Fibroblast of villous mesenchyme (primary cell): ENCODE measurements around the gene DIAPH2. TPM values are rescaled to one million over a fixed set of nuclear protein-coding genes. Genes with fewer than 3 reads are reported as not detected.
A peak's percentile ranks its signal among the peaks of the same experiment; 100 is the strongest.

Source experiments
- DNase-seq: peaks from one replicate; pipeline ENCODE4 v3.0.0-alpha.2; 2010; ENCODE audit warnings: low read depth
- H3K4me3 ChIP-seq: 2 replicates; pipeline ENCODE4 v1.5.1; 2011; ENCODE audit warnings: low read depth, mild to moderate bottlenecking, low read length
- CTCF ChIP-seq: IDR thresholded peaks from 2 replicates; pipeline ENCODE4 v1.5.1; 2012; ENCODE audit warnings: low read depth, mild to moderate bottlenecking, low read length; ENCODE audit not compliant: insufficient read depth
- total RNA-seq: library from RNA; depleted of rRNA; stranded (reverse); fragments of >200 nt; gene quantifications from 2 replicates; pipeline ENCODE4 v1.2.3, GENCODE V29; 2012

DIAPH2 gene
- total RNA-seq, 1 donor, result 15.5 TPM

GRCh38 chrX:97387004-97387403 is 702.4 kb downstream of the DIAPH2 start:
- H3K4me3 ChIP-seq, result no peak overlapping the region
- no peak for TF ChIP-seq CTCF
- DNase-seq, result no peak

GRCh38 chrX:97389761-97390192 is 705.1 kb downstream of the DIAPH2 start:
- H3K4me3 ChIP-seq, result no peak overlapping the region
- DNase-seq, result peak; percentile 75
- TF ChIP-seq CTCF, result no peak

GRCh38 chrX:97397371-97397770 is 712.7 kb downstream of the DIAPH2 start:
- no peak overlapping the region for H3K4me3 ChIP-seq
- TF ChIP-seq CTCF, result no peak
- DNase-seq, result peak; percentile 91

GRCh38 chrX:97398030-97398551 is 713.4 kb downstream of the DIAPH2 start:
- peak; percentile 88 for DNase-seq
- no peak for TF ChIP-seq CTCF
- no peak overlapping the region for H3K4me3 ChIP-seq

- peak; percentile 71 for DNase-seq
- TF ChIP-seq CTCF, result no peak
- no peak overlapping the region for H3K4me3 ChIP-seq
Observed at GRCh38 chrX:97399400-97399799, 714.8 kb downstream of the DIAPH2 start.

- no peak for TF ChIP-seq CTCF
- DNase-seq, result no peak
- no peak overlapping the region for H3K4me3 ChIP-seq
Observed at GRCh38 chrX:97400492-97400891, 715.9 kb downstream of the DIAPH2 start.

- DNase-seq, result no peak
- TF ChIP-seq CTCF, result no peak
Observed at GRCh38 chrX:97401154-97401553, 716.5 kb downstream of the DIAPH2 start.

More at GRCh38 chrX:97401154-97401553, 716.5 kb downstream of the DIAPH2 start:
- no peak overlapping the region for H3K4me3 ChIP-seq
